WTC11 (cell line): ENCODE results near the gene FUNDC1. TPM values are rescaled to one million over a fixed set of nuclear protein-coding genes. Genes with fewer than 3 reads are reported as not detected.
"Not testable (repeated sequence)": the region's sequence is repeated elsewhere in the genome, so short reads cannot be mapped to it uniquely, and the experiment has no call there.

ENCODE experiments used
- ATAC-seq: fragments of 200-7000 bp; cut with Tn5 transposase; 2 replicates; pipeline ENCODE4 v1.10.0; 2021; ENCODE audit warnings: mild to moderate bottlenecking, moderate library complexity
- CTCF ChIA-PET: fragments of 300-600 bp; sonication (Branson Sonifier 250); formaldehyde crosslinking; loops from one replicate; lab custom pipeline; 2021; ENCODE audit warnings: antibody characterized with exemption; lab: Charles Lee
- POLR2A ChIA-PET: fragments of 350-600 bp; sonication (Branson Sonifier 250); formaldehyde crosslinking; loops from one replicate; lab custom pipeline; 2021; ENCODE audit warnings: antibody characterized with exemption; lab: Charles Lee
- DNase-seq: peaks from one replicate; pipeline ENCODE4 v3.0.0; 2021; ENCODE audit warnings: low spot score
- H3K27ac Mint-ChIP-seq: 2 replicates; pipeline ENCODE4 v1.8.0; 2021; ENCODE audit warnings: mixed read lengths
- H3K27me3 Mint-ChIP-seq: 2 replicates; pipeline ENCODE4 v1.8.0; 2021; ENCODE audit warnings: low read depth, mild to moderate bottlenecking, moderate library complexity, mixed read lengths
- H3K36me3 Mint-ChIP-seq: 2 replicates; pipeline ENCODE4 v1.8.0; 2021; ENCODE audit warnings: mixed read lengths
- H3K4me1 Mint-ChIP-seq: 2 replicates; pipeline ENCODE4 v1.8.0; 2022; ENCODE audit warnings: mixed read lengths
- H3K4me3 Mint-ChIP-seq: 2 replicates; pipeline ENCODE4 v1.8.0; 2021; ENCODE audit warnings: mild to moderate bottlenecking, moderate library complexity, mixed read lengths
- H3K9me3 Mint-ChIP-seq: 2 replicates; pipeline ENCODE4 v1.8.0; 2021; ENCODE audit warnings: mixed read lengths
- ATF2 ChIP-seq: sonication (generic); formaldehyde crosslinking; IDR thresholded peaks from 2 replicates; pipeline ENCODE4 v1.8.1; 2022; ENCODE audit warnings: low read depth, missing genetic modification reagents, borderline replicate concordance
- E2F4 ChIP-seq: sonication (generic); formaldehyde crosslinking; IDR thresholded peaks from 2 replicates; pipeline ENCODE4 v1.8.1; 2022; ENCODE audit warnings: low read depth, mild to moderate bottlenecking, moderate library complexity, missing genetic modification reagents, borderline replicate concordance
- GRHL2 ChIP-seq: fragments of 250-450 bp; sonication (Bioruptor Pico); IDR thresholded peaks from 2 replicates; pipeline ENCODE4 v1.8.0; 2022; ENCODE audit warnings: mild to moderate bottlenecking, moderate library complexity; ENCODE audit not compliant: insufficient replicate concordance, severe bottlenecking
- IRF2 ChIP-seq: sonication (generic); formaldehyde crosslinking; IDR thresholded peaks from 2 replicates; pipeline ENCODE4 v1.8.0; 2022; ENCODE audit warnings: low read depth, missing genetic modification reagents, borderline replicate concordance
- JAZF1 ChIP-seq: fragments of 250-450 bp; sonication (Bioruptor Pico); IDR thresholded peaks from 2 replicates; pipeline ENCODE4 v1.9.0; 2021; ENCODE audit warnings: moderate library complexity, mild to moderate bottlenecking, inconsistent platforms
- MAX ChIP-seq: sonication (generic); formaldehyde crosslinking; IDR thresholded peaks from 2 replicates; pipeline ENCODE4 v1.8.0; 2022; ENCODE audit warnings: mild to moderate bottlenecking, missing genetic modification reagents
- MXD4 ChIP-seq: fragments of 250-450 bp; sonication (Bioruptor Pico); IDR thresholded peaks from 2 replicates; pipeline ENCODE4 v1.8.0; 2021; ENCODE audit warnings: mild to moderate bottlenecking, moderate library complexity, borderline replicate concordance
- NFYB ChIP-seq: sonication (generic); formaldehyde crosslinking; conservative IDR thresholded peaks from 2 replicates; pipeline ENCODE4 v1.8.0; 2022; ENCODE audit warnings: low read depth, missing genetic modification reagents
- NR1H2 ChIP-seq: sonication (generic); formaldehyde crosslinking; IDR thresholded peaks from 2 replicates; pipeline ENCODE4 v1.9.0; 2021; ENCODE audit warnings: mild to moderate bottlenecking, moderate library complexity, missing genetic modification reagents
- OVOL2 ChIP-seq: fragments of 250-450 bp; sonication (Bioruptor Pico); IDR thresholded peaks from 2 replicates; pipeline ENCODE4 v1.9.0; 2021; ENCODE audit warnings: mild to moderate bottlenecking, borderline replicate concordance
- RELA ChIP-seq: sonication (generic); formaldehyde crosslinking; IDR thresholded peaks from 2 replicates; pipeline ENCODE4 v1.8.1; 2022; ENCODE audit warnings: missing genetic modification reagents, mild to moderate bottlenecking, borderline replicate concordance
- SOX15 ChIP-seq: fragments of 250-450 bp; sonication (Bioruptor Pico); IDR thresholded peaks from 2 replicates; pipeline ENCODE4 v1.9.0; 2021; ENCODE audit warnings: mild to moderate bottlenecking
- TEAD4 ChIP-seq: sonication (generic); formaldehyde crosslinking; IDR thresholded peaks from 2 replicates; pipeline ENCODE4 v1.8.0; 2022; ENCODE audit warnings: mild to moderate bottlenecking, missing genetic modification reagents
- ZNF281 ChIP-seq: sonication (generic); formaldehyde crosslinking; IDR thresholded peaks from 2 replicates; pipeline ENCODE4 v1.8.0; 2023; ENCODE audit warnings: mild to moderate bottlenecking, missing genetic modification reagents
- ZNF317 ChIP-seq: sonication (generic); formaldehyde crosslinking; IDR thresholded peaks from 2 replicates; pipeline ENCODE4 v1.8.1; 2023; ENCODE audit warnings: low read depth, mild to moderate bottlenecking, moderate library complexity, missing genetic modification reagents, borderline replicate concordance
- ZNF532 ChIP-seq: fragments of 250-450 bp; sonication (Bioruptor Pico); IDR thresholded peaks from 2 replicates; pipeline ENCODE4 v1.9.0; 2021; ENCODE audit warnings: mild to moderate bottlenecking, borderline replicate concordance
- total RNA-seq: library from RNA; stranded (reverse); gene quantifications from 3 replicates; pipeline ENCODE4 v1.2.3, GENCODE V29; 2021

Gene FUNDC1
- total RNA-seq, 1 experiment from 2014 or later, result 20.7 TPM

GRCh38 chrX:44568196-44568595, 25.5 kb upstream of the FUNDC1 start:
- no peak overlapping the region for H3K4me3 Mint-ChIP-seq
- no peaks in the 10 kb centered on the region for H3K4me1 Mint-ChIP-seq
- no peak for TF ChIP-seq ZNF281 (CRISPR knock-in tag)
- TF ChIP-seq RELA (CRISPR knock-in tag), result no peak
- no peak for TF ChIP-seq ZNF317 (CRISPR knock-in tag)
- no peak for TF ChIP-seq IRF2 (CRISPR knock-in tag)
- no peak for TF ChIP-seq E2F4 (CRISPR knock-in tag)
- no peak for TF ChIP-seq SOX15 (CRISPR knock-in tag)
- TF ChIP-seq OVOL2 (CRISPR knock-in tag), result no peak
- TF ChIP-seq MXD4, result no peak
- TF ChIP-seq ZNF532 (CRISPR knock-in tag), result no peak
- no peak for TF ChIP-seq JAZF1 (CRISPR knock-in tag)
- TF ChIP-seq NFYB, result no peak
- TF ChIP-seq MAX, result no peak
- TF ChIP-seq TEAD4 (CRISPR knock-in tag), result no peak
- no peak for TF ChIP-seq ATF2 (CRISPR knock-in tag)
- no peak for TF ChIP-seq NR1H2 (CRISPR knock-in tag)
- TF ChIP-seq GRHL2 (CRISPR knock-in tag), result no peak
- H3K36me3 Mint-ChIP-seq, result peaks cover 9% of the 10 kb centered on the region
- ATAC-seq (no peak), DNase-seq (no peak)
- peaks cover 9% of the 10 kb centered on the region for H3K9me3 Mint-ChIP-seq
- POLR2A ChIA-PET, result no interaction called here
- no peak overlapping the region for H3K27ac Mint-ChIP-seq
- H3K27me3 Mint-ChIP-seq, result peaks cover 3% of the 10 kb centered on the region; the same call in 1 of the 2 replicates
- CTCF ChIA-PET, result no interaction called here

GRCh38 chrX:44561896-44562295, 19.2 kb upstream of the FUNDC1 start:
- DNase-seq, H3K27ac Mint-ChIP-seq, ATAC-seq, H3K4me1 Mint-ChIP-seq, POLR2A ChIA-PET, CTCF ChIA-PET, H3K36me3 Mint-ChIP-seq, H3K4me3 Mint-ChIP-seq, H3K27me3 Mint-ChIP-seq, H3K9me3 Mint-ChIP-seq: not testable (repeated sequence)
